CD14-positive monocyte (primary cell): ENCODE data around the gene CDCA3. TPM values are rescaled to one million over a fixed set of nuclear protein-coding genes. Genes with fewer than 3 reads are reported as not detected.

ENCODE experiments used
- DNase-seq, 3 donors: peaks; one replicate each; pipeline ENCODE4 v3.0.0-alpha.2; 2011 to 2022
- H2AFZ ChIP-seq: 2 replicates; pipeline ENCODE4 v1.6.0; 2012; ENCODE audit warnings: mild to moderate bottlenecking, low read depth, low read length, inconsistent platforms; ENCODE audit not compliant: insufficient read depth, poor library complexity, severe bottlenecking
- H3K27ac ChIP-seq, 2 donors: 1 replicate in 1 of 2; 2 replicates in 1 of 2; pipeline ENCODE4 v1.5.1; 2012 to 2013; ENCODE audit warnings: low read length in 2 of 2, control low read depth in 1 of 2, inconsistent platforms in 1 of 2, low read depth in 1 of 2, mild to moderate bottlenecking in 1 of 2
- H3K27me3 ChIP-seq, 2 donors: one replicate each; pipeline versions ENCODE4 v1.6.0 to v1.6.1; 2011 to 2013; ENCODE audit warnings: low read length in 2 of 2; ENCODE audit not compliant: control insufficient read depth in 2 of 2, insufficient read depth in 2 of 2
- H3K36me3 ChIP-seq, 2 donors: replicated peaks in 1 of 2; 1 replicate in 1 of 2; 2 replicates in 1 of 2; pipeline versions ENCODE4 v1.5.1 to v1.6.1; 2012 to 2013; ENCODE audit warnings: low read length in 2 of 2, control low read depth in 1 of 2, inconsistent platforms in 1 of 2, mild to moderate bottlenecking in 1 of 2; ENCODE audit not compliant: insufficient read depth in 2 of 2, control insufficient read depth in 1 of 2
- H3K4me1 ChIP-seq, 2 donors: 1 replicate in 1 of 2; 2 replicates in 1 of 2; pipeline versions ENCODE4 v1.5.1 to v1.6.1; 2012 to 2013; ENCODE audit warnings: low read length in 2 of 2, control low read depth in 1 of 2, inconsistent platforms in 1 of 2, mild to moderate bottlenecking in 1 of 2, moderate library complexity in 1 of 2; ENCODE audit not compliant: insufficient read depth in 2 of 2, control insufficient read depth in 1 of 2
- H3K4me2 ChIP-seq: replicated peaks from 2 replicates; pipeline ENCODE3; 2012; ENCODE audit warnings: low read length, moderate library complexity, mild to moderate bottlenecking; ENCODE audit not compliant: poor library complexity, severe bottlenecking; ENCODE audit errors: extremely low read depth
- H3K4me3 ChIP-seq, 3 experiments: fragments of 200-600 bp in 1 of 3; sonication (generic) in 1 of 3; replicated peaks in 1 of 3; 1 replicate in 2 of 3; 2 replicates in 1 of 3; pipeline ENCODE4 v1.5.1; 2011 to 2013; ENCODE audit warnings: low read length in 3 of 3, mild to moderate bottlenecking in 3 of 3, control low read depth in 2 of 3, low read depth in 2 of 3, inconsistent platforms in 1 of 3, moderate library complexity in 1 of 3
- H3K79me2 ChIP-seq: 2 replicates; pipeline ENCODE4 v1.6.0; 2012; ENCODE audit warnings: mild to moderate bottlenecking, control low read depth, inconsistent platforms, low read length, moderate library complexity; ENCODE audit not compliant: insufficient read depth
- H3K9ac ChIP-seq: 2 replicates; pipeline ENCODE4 v1.6.0; 2017; ENCODE audit warnings: low read length, mild to moderate bottlenecking; ENCODE audit not compliant: insufficient read depth, poor library complexity, severe bottlenecking
- H3K9me3 ChIP-seq, 2 donors: replicated peaks in 1 of 2; 1 replicate in 1 of 2; 2 replicates in 1 of 2; pipeline versions ENCODE4 v1.5.1 to v1.6.1; 2012 to 2013; ENCODE audit warnings: low read length in 2 of 2, control low read depth in 1 of 2; ENCODE audit not compliant: control insufficient read depth in 1 of 2, insufficient read depth in 1 of 2
- H4K20me1 ChIP-seq: 2 replicates; pipeline ENCODE4 v1.6.0; 2012; ENCODE audit warnings: mild to moderate bottlenecking, low read length, control low read depth, moderate library complexity; ENCODE audit not compliant: insufficient read depth
- H3K27ac Mint-ChIP-seq, 7 donors: one replicate each; pipeline ENCODE4 v1.8.0; 2020; ENCODE audit warnings: mild to moderate bottlenecking in 7 of 7, mixed read lengths in 7 of 7, moderate library complexity in 6 of 7, inconsistent platforms in 2 of 7
- H3K27me3 Mint-ChIP-seq, 3 donors: one replicate each; pipeline ENCODE4 v1.8.0; 2021 to 2022; ENCODE audit warnings: low read depth in 3 of 3, mild to moderate bottlenecking in 3 of 3, mixed read lengths in 3 of 3, moderate library complexity in 3 of 3, inconsistent platforms in 1 of 3
- H3K36me3 Mint-ChIP-seq, 2 donors: one replicate each; pipeline ENCODE4 v1.8.0; 2020; ENCODE audit warnings: mixed read lengths in 2 of 2, inconsistent platforms in 1 of 2, mild to moderate bottlenecking in 1 of 2
- H3K4me1 Mint-ChIP-seq: one replicate; pipeline ENCODE4 v1.8.0; 2020; ENCODE audit warnings: mild to moderate bottlenecking, mixed read lengths
- H3K4me3 Mint-ChIP-seq, 2 donors: one replicate each; pipeline ENCODE4 v1.8.0; 2020; ENCODE audit warnings: mild to moderate bottlenecking in 2 of 2, mixed read lengths in 2 of 2, moderate library complexity in 1 of 2
- H3K9me3 Mint-ChIP-seq, 7 donors: one replicate each; pipeline ENCODE4 v1.8.0; 2020 to 2022; ENCODE audit warnings: mixed read lengths in 7 of 7, mild to moderate bottlenecking in 6 of 7, moderate library complexity in 6 of 7, inconsistent platforms in 2 of 7
- CTCF ChIP-seq: fragments of 200-600 bp; IDR thresholded peaks from one replicate; pipeline ENCODE4 v1.8.0; 2022; ENCODE audit warnings: antibody characterized with exemption, mild to moderate bottlenecking
- WGBS: methylation state at CpG from one replicate; pipeline ENCODE4 v1.1.5; 2013; ENCODE audit warnings: missing lambda C conversion rate; ENCODE audit not compliant: insufficient coverage; 5-methylcytosine and 5-hydroxymethylcytosine counted together
- intact Hi-C, 2 donors: fragments of 100-400 bp; cut with micrococcal nuclease; formaldehyde crosslinking; loops; one replicate each; pipeline versions ENCODE4 v1.15.0 to v1.15.1; 2023
- polyA plus RNA-seq, 3 donors: library from polyadenylated mRNA; depleted of rRNA in 1 of 3; unstranded in 2 of 3; stranded (reverse) in 1 of 3; fragments of 300-500 nt in 2 of 3; fragments of >200 nt in 1 of 3; fragmentation: Illumina TruSeq in 2 of 3; gene quantifications; 1 replicate in 2 of 3; 2 replicates in 1 of 3; pipeline ENCODE4 v1.2.3, GENCODE V29; 2012 to 2021

The CDCA3 gene
- polyA plus RNA-seq, 3 donors, result 0.57 to 0.61 (median 0.59) TPM

DNA sequence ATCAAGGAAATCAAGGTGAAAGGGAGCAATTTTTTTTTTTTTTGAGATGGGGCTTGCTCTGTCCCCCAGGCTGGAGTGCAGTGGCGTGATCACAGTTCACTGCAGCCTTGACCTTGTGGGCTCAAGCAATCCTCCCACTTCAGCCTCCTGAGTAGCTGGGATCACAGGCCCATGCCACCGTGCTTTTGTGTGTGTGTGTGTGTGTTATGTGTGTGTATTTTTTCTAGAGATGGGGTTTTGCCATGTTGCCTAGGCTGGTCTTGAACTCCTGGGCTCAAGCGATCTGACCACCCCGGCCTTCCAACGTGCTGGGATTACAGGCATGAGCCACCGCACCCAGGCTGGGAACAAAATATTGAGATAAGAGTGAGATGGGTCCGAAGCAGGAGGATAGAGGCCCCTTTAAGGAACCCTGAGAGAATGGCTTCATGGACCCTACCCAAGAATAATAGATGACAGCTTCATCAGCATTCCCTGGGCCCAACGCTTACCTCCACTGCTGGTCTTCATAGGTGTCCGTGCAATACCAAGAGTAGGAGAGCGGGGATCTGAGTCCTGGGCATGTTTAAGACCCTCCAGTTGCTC is 1.0 kb downstream of the CDCA3 start:
- peaks cover 9% of the 10 kb centered on the region for H4K20me1 ChIP-seq
- H3K4me1 ChIP-seq, result peaks cover 29 to 35% of the 10 kb centered on the region in 2 donors
- no peak overlapping the region for H2AFZ ChIP-seq
- H3K79me2 ChIP-seq, result peaks cover 46% of the 10 kb centered on the region
- H3K4me3 ChIP-seq, result peak overlapping the region in 1 of 3 experiments; percentile 93
- Mint-ChIP-seq H3K27ac (peak overlapping the region in 4 of 7 donors; percentile 33 to 68 (median 50)), H3K4me1 (peaks cover 39% of the 10 kb centered on the region), H3K4me3 (no peak overlapping the region), H3K36me3 (peaks cover 19 to 37% of the 10 kb centered on the region in 2 donors), H3K27me3 (peaks cover 0 to 1% (median 0%) of the 10 kb centered on the region in 3 donors), H3K9me3 (no peaks in the 10 kb centered on the region)
- intact Hi-C loops, result loop anchor here in 1 of 2 donors (2.0 to 10.0 kb wide), 2 partner anchors 55 to 187 kb away; partner anchors contain the start of genes ING4 and LRRC23
- no peaks in the 10 kb centered on the region for H3K27me3 ChIP-seq
- no peaks in the 10 kb centered on the region for H3K9me3 ChIP-seq
- WGBS, result 98% methylated on average over 8 of the region's 10 CpGs
- no peak for TF ChIP-seq CTCF
- no peak overlapping the region for H3K9ac ChIP-seq
- H3K4me2 ChIP-seq, result peak overlapping the region; percentile 89
- H3K36me3 ChIP-seq, result peaks cover 6 to 34% of the 10 kb centered on the region in 2 donors
- peak overlapping the region in 1 of 2 donors; percentile 85 for H3K27ac ChIP-seq
- DNase-seq, result no peak

DNA sequence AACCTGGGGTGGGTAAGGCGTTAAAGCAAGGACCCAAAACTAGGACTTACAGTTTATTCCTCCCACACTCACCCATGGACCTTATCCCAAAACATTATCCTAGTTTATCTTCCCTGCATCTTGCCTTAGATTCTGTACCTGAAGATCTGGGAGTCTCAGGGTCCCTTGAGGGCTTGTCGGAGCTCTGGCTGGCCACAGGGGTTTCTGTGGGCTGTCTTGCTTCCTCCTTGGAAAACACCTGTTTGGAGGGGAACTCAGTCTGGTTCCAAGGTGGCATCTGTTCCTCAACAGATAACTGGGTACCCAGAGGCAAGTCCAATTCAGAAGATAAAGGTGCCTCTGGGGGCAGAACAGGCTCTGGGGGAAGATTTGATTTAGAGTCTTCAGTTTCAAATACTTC is 1.7 kb downstream of the CDCA3 start:
- Histone ChIP-seq H3K79me2 (peaks cover 42% of the 10 kb centered on the region), H4K20me1 (peaks cover 5% of the 10 kb centered on the region), H3K27ac (no peak overlapping the region), H3K36me3 (peaks cover 3 to 30% of the 10 kb centered on the region in 2 donors), H3K4me3 (no peak overlapping the region), H3K4me2 (no peak overlapping the region), H3K4me1 (peaks cover 29 to 35% of the 10 kb centered on the region in 2 donors), H3K9ac (no peak overlapping the region), H3K27me3 (no peaks in the 10 kb centered on the region), H2AFZ (no peak overlapping the region), H3K9me3 (no peaks in the 10 kb centered on the region)
- no peak for TF ChIP-seq CTCF
- Mint-ChIP-seq H3K4me1 (peaks cover 39% of the 10 kb centered on the region), H3K36me3 (peaks cover 18 to 41% of the 10 kb centered on the region in 2 donors), H3K27me3 (peaks cover 0 to 1% (median 0%) of the 10 kb centered on the region in 3 donors), H3K4me3 (no peak overlapping the region), H3K9me3 (no peaks in the 10 kb centered on the region), H3K27ac (peak overlapping the region in 2 of 7 donors; percentile 31 to 52)
- WGBS, result 13% methylated on average over 1 of the region's 2 CpGs
- intact Hi-C loops, result no loop called here
- DNase-seq, result no peak
